PC-3 (cell line): ENCODE results near the gene GHRHR. TPM values are rescaled to one million over a fixed set of nuclear protein-coding genes. Genes with fewer than 3 reads are reported as not detected.

Experiments used
- ATAC-seq: fragments of 200-7000 bp; cut with Tn5 transposase; 2 replicates; pipeline ENCODE4 v1.9.1; 2020; ENCODE audit warnings: mild to moderate bottlenecking, moderate library complexity
- BruUV-seq: library from RNA; stranded (reverse); fragments of 400-500 nt; replicated peaks from 2 replicates; lab custom pipeline; 2021; lab: Mats Ljungman, UMichigan
- CTCF ChIA-PET: fragments of 300-600 bp; sonication (Branson Sonifier 250); formaldehyde crosslinking; loops from one replicate; lab custom pipeline; 2022; ENCODE audit warnings: antibody characterized with exemption; lab: Charles Lee
- POLR2A ChIA-PET: fragments of 300-600 bp; sonication (Branson Sonifier 250); formaldehyde crosslinking; loops from one replicate; lab custom pipeline; 2022; ENCODE audit warnings: antibody characterized with exemption; ENCODE audit not compliant: unreplicated experiment; lab: Charles Lee
- DNase-seq: peaks from one replicate; pipeline ENCODE4 v3.0.0-alpha.2; 2015
- H2AFZ ChIP-seq: fragments of 300-600 bp; sonication (generic); 2 replicates; pipeline ENCODE4 v1.6.0; 2016; ENCODE audit warnings: antibody characterized with exemption, low read length
- H3F3A ChIP-seq: fragments of 300-600 bp; sonication (generic); one replicate; pipeline ENCODE4 v1.6.0; 2017; ENCODE audit warnings: antibody characterized with exemption, low read length, control low read depth, mild to moderate bottlenecking; ENCODE audit not compliant: unreplicated experiment
- H3K27ac ChIP-seq: fragments of 300-600 bp; sonication (generic); 2 replicates; pipeline ENCODE4 v1.5.1; 2016; ENCODE audit warnings: mild to moderate bottlenecking, low read length
- H3K27me3 ChIP-seq: fragments of 300-600 bp; sonication (generic); 2 replicates; pipeline ENCODE4 v1.6.1; 2016; ENCODE audit warnings: low read length, mixed read lengths
- H3K36me3 ChIP-seq: fragments of 300-600 bp; sonication (generic); 2 replicates; pipeline ENCODE4 v1.6.1; 2016; ENCODE audit warnings: low read depth, mixed run types, low read length, mixed read lengths
- H3K4me1 ChIP-seq: fragments of 300-600 bp; sonication (generic); 2 replicates; pipeline ENCODE4 v1.5.1; 2016; ENCODE audit warnings: low read length; ENCODE audit not compliant: insufficient read depth
- H3K4me2 ChIP-seq: fragments of 300-600 bp; sonication (generic); 2 replicates; pipeline ENCODE4 v1.6.0; 2016; ENCODE audit warnings: low read length
- H3K4me3 ChIP-seq: fragments of 300-600 bp; sonication (generic); 2 replicates; pipeline ENCODE4 v1.5.1; 2016; ENCODE audit warnings: mild to moderate bottlenecking, low read length, mixed read lengths
- H3K79me2 ChIP-seq: fragments of 300-600 bp; sonication (generic); 2 replicates; pipeline ENCODE4 v1.6.1; 2017; ENCODE audit warnings: low read length, mixed read lengths
- H3K9ac ChIP-seq: fragments of 300-600 bp; sonication (generic); 2 replicates; pipeline ENCODE4 v1.6.0; 2016; ENCODE audit warnings: mild to moderate bottlenecking, low read length
- H3K9me2 ChIP-seq: fragments of 300-600 bp; sonication (generic); replicated peaks from 2 replicates; pipeline ENCODE4 v1.6.1; 2016; ENCODE audit warnings: mixed run types, low read length, mixed read lengths
- H3K9me3 ChIP-seq: fragments of 300-600 bp; sonication (generic); 2 replicates; pipeline ENCODE4 v1.6.1; 2016; ENCODE audit warnings: low read length, mixed read lengths
- H4K20me1 ChIP-seq: fragments of 300-600 bp; sonication (generic); 2 replicates; pipeline ENCODE4 v1.6.1; 2016; ENCODE audit warnings: low read length, mixed read lengths
- CTCF ChIP-seq: fragments of 300-600 bp; sonication (generic); conservative IDR thresholded peaks from 2 replicates; pipeline ENCODE4 v1.5.1; 2017; ENCODE audit warnings: antibody characterized with exemption, low read depth, mild to moderate bottlenecking, low read length
- EZH2 ChIP-seq: fragments of 300-600 bp; sonication (generic); IDR thresholded peaks from one replicate; pipeline ENCODE4 v1.6.1; 2017; ENCODE audit warnings: antibody characterized with exemption, mild to moderate bottlenecking, low read length; ENCODE audit not compliant: unreplicated experiment
- EZH2phosphoT487 ChIP-seq: fragments of 300-600 bp; sonication (generic); IDR thresholded peaks from 2 replicates; pipeline ENCODE4 v1.6.1; 2018; ENCODE audit warnings: mild to moderate bottlenecking, antibody characterized with exemption, low read length, borderline replicate concordance
- intact Hi-C: fragments of 100-400 bp; cut with micrococcal nuclease; formaldehyde crosslinking; loops from 2 replicates; pipeline ENCODE4 v1.9.0; 2023
- total RNA-seq: library from RNA; depleted of rRNA; stranded (reverse); fragments of >200 nt; gene quantifications from 2 replicates; pipeline ENCODE4 v1.2.3, GENCODE V29; 2014

The GHRHR gene
- total RNA-seq, 1 experiment from 2014 or later = not detected

GRCh38 chr7:30983042-30983913 is 19.5 kb downstream of the GHRHR start:
- no peak overlapping the region for H3K4me2 ChIP-seq
- H3K4me1 ChIP-seq = peaks cover 7% of the 10 kb centered on the region; the same call in 1 of the 2 replicates
- intact Hi-C loops = loop anchor here (1.0 kb wide), 2 partner anchors 139 to 144 kb away; no protein-coding TSS in a partner anchor
- no TSS peak for BruUV-seq
- no peaks in the 10 kb centered on the region for H3K79me2 ChIP-seq
- no peaks in the 10 kb centered on the region for H3K9me2 ChIP-seq
- H3K4me3 ChIP-seq = no peak overlapping the region
- H3F3A ChIP-seq = no peaks in the 10 kb centered on the region
- H3K9ac ChIP-seq = no peak overlapping the region
- H2AFZ ChIP-seq = no peak overlapping the region
- H3K27me3 ChIP-seq = peaks cover 27% of the 10 kb centered on the region
- no peaks in the 10 kb centered on the region for H3K36me3 ChIP-seq
- no peak overlapping the region for H3K27ac ChIP-seq
- ChIA-PET CTCF (interaction anchor here (0.5 to 4.4 kb wide), 12 partner anchors 9 to 616 kb away, joined by 3 to 112 read pairs (median 4); no protein-coding TSS in a partner anchor), POLR2A (interaction anchor here (0.6 to 0.9 kb wide), 2 partner anchors 137 to 140 kb away, joined by 3 to 13 read pairs; no protein-coding TSS in a partner anchor)
- ATAC-seq (peak; percentile 90), DNase-seq (peak; percentile 89)
- H4K20me1 ChIP-seq = no peaks in the 10 kb centered on the region
- no peaks in the 10 kb centered on the region for H3K9me3 ChIP-seq
- TF ChIP-seq EZH2phosphoT487 (no peak), CTCF (peak; percentile 86), EZH2 (no peak)

GRCh38 chr7:30983914-30984247 is 20.1 kb downstream of the GHRHR start:
- Histone ChIP-seq H3K9ac (no peak overlapping the region), H3K9me3 (no peaks in the 10 kb centered on the region), H4K20me1 (no peaks in the 10 kb centered on the region), H3K4me2 (no peak overlapping the region), H3K27ac (no peak overlapping the region), H3K79me2 (no peaks in the 10 kb centered on the region), H3K9me2 (no peaks in the 10 kb centered on the region), H3K4me1 (peaks cover 7% of the 10 kb centered on the region; the same call in 1 of the 2 replicates), H3K27me3 (peaks cover 25% of the 10 kb centered on the region), H3K4me3 (no peak overlapping the region), H2AFZ (no peak overlapping the region), H3F3A (no peaks in the 10 kb centered on the region), H3K36me3 (no peaks in the 10 kb centered on the region)
- CTCF ChIA-PET = interaction anchor here (0.5 to 4.4 kb wide), 11 partner anchors 10 to 616 kb away, joined by 3 to 112 read pairs (median 4); no protein-coding TSS in a partner anchor
- intact Hi-C loops = loop anchor here (1.0 kb wide), 2 partner anchors 138 to 143 kb away; no protein-coding TSS in a partner anchor
- DNase-seq = no peak
- POLR2A ChIA-PET = interaction anchor here (0.9 kb wide), 1 partner anchor 139 kb away, joined by 13 read pairs; no protein-coding TSS in a partner anchor
- BruUV-seq = no TSS peak
- no peak for ATAC-seq
- TF ChIP-seq EZH2 (no peak), EZH2phosphoT487 (no peak), CTCF (no peak)
